Left ventricle myocardium superior (tissue), 1 donor: ENCODE data around the gene FBXL20. TPM values are rescaled to one million over a fixed set of nuclear protein-coding genes. Genes with fewer than 3 reads are reported as not detected.
"Not testable (repeated sequence)": the region's sequence is repeated elsewhere in the genome, so short reads cannot be mapped to it uniquely, and the experiment has no call there.

Experiments
- ATAC-seq: fragments of 200-7000 bp; cut with Tn5 transposase; one replicate; pipeline ENCODE4 v1.9.1; 2020; ENCODE audit warnings: mild to moderate bottlenecking, moderate library complexity
- DNase-seq: peaks from one replicate; pipeline ENCODE4 v3.0.0-alpha.2; 2020
- intact Hi-C: fragments of 100-400 bp; cut with micrococcal nuclease; formaldehyde crosslinking; loops from one replicate; pipeline ENCODE4 v1.11.0; 2022
- total RNA-seq: library from RNA; stranded (reverse); fragmentation: NEBNext Ultra II Directional; extraction: Animal tissue kit (Norgen Biotek cat#: 25700); gene quantifications from one replicate; pipeline ENCODE4 v1.2.1, GENCODE V29; 2021
- donor health status: DM: no; HTN: yes; CAD: no; lungs with severe emphysema.

FBXL20 gene
- total RNA-seq, 1 donor from 2014 or later = 13.4 TPM

DNA sequence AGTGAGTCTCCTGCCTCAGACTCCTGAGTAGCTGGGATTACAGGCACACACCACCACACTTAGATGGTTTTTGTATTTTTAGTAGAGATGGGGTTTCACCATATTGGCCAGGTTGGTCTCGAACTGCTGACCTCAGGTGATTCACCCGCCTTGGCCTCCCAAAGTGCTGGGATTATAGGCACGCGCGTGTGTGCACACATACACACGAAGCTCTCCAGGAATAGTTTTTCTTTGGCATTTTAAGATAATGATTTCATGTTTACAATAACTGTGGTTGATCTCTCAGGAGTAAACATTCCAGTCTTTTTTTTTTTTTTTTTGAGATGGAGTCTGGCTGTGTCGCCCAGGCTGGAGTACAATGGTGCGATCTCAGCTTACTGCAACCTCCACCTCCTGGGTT is 123.2 kb downstream of the FBXL20 start:
- ATAC-seq, DNase-seq: not testable (repeated sequence)
- intact Hi-C loops = loop anchor here (10.0 kb wide), 1 partner anchor 117 kb away; no protein-coding TSS in a partner anchor

GRCh38 chr17:39277110-39277509 is 124.3 kb downstream of the FBXL20 start:
- DNase-seq (no peak), ATAC-seq (no peak)
- intact Hi-C loops = loop anchor here (10.0 kb wide), 1 partner anchor 118 kb away; no protein-coding TSS in a partner anchor

DNA sequence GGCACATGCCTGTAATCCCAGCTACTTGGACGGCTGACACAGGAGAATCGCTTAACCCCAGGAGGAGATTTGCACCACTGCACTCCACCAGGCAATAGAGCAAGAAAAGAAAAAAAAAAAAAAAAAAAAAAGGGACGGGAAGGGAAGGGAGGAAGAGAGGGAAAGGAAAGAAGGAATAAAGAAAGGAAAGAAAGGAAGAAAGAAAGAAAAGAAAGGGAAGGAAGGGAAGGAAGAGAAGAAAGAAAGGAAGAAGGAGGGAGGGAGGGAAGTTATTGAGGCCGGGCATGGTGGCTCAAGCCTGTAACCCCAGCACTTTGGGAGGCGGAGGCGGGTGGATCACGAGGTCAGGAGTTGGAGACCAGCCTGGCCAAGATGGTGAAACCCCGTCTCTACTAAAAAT is 125.3 kb downstream of the FBXL20 start:
- intact Hi-C loops = loop anchor here (10.0 kb wide), 1 partner anchor 119 kb away; no protein-coding TSS in a partner anchor
- ATAC-seq = no peak

DNA sequence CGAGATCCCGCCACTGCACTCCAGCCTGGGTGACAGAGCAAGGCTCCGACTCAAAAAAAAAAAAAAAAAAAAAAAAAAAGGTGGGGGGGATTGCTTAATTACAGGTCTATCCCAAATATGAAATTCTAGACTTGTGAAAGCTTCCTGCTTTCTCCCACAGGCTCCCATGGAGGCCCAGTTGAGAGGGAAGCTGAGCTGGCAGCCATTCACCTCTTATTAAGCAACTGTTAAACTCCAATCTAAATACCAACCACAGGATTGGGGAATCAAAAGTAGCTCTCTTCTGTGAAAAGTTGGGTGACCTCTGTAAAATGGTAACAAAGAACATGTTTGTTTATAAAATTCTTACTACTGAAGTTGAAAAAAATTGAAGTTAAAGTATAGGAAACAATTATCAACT is 129.9 kb downstream of the FBXL20 start:
- DNase-seq (no peak), ATAC-seq (no peak)
- intact Hi-C loops = loop anchor here (10.0 kb wide), 1 partner anchor 123 kb away; no protein-coding TSS in a partner anchor

More for the DNA sequence above, 125.3 kb downstream of the FBXL20 start:
- no peak for DNase-seq

DNA sequence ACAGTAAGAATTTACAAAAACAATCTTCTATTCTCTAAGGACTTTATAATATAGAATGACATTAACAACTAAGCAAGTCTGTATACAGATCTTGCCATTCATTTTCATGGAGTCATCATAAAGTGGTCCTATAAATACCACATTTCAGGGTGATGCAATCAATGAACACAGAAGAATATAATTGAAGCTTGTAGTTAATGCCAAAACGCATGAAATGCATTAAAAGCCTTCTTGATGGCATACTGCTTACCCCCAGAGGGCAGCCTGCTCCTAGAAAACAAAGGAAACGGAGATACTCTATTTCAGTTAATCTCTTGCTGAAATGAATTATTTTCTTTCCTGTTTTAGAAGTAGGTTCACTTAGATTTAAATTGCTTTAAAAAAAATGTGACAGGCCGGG is 130.5 kb downstream of the FBXL20 start:
- ATAC-seq (no peak), DNase-seq (no peak)
- intact Hi-C loops = loop anchor here (10.0 kb wide), 1 partner anchor 124 kb away; no protein-coding TSS in a partner anchor

DNA sequence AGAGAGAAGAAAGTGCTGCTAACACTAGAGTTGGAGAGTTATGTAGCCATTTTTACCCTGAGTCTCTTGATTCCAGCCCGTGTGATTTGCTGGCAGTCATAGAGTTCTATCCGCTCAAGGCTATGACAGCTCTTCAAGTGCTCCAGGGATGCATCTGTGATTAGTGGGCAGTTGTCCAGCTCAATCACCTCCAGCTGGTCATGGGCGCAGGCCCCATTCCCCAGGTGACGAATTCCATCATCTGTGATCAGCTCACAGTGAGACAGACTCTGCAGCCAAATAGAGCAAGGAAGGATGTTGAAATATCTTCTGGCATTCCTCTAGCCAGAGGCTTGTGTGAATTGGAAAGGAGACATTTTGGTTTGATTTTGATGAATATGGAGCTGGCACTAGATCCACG is 137.3 kb downstream of the FBXL20 start:
- intact Hi-C loops = no loop called here
- ATAC-seq (peak; percentile 95), DNase-seq (peak; percentile 74)

DNA sequence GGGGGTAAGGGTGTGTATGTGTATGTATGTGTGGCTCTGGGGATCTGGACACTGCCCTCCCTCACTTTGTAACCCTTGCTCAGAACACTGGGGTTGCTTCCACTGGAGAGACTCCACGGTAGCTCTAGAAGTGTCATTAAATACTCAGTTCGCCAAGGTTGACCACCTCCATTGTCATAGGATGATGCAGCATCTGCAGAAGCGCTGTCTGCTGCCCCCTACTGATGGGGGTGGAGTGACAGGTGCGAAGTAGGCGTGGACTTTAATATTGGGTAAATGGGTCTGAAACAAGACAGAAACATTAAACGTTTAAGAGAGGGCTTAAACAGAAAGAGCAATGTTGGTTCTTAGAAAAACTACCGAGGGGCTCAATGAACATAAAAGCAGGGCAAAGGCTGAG is 140.1 kb downstream of the FBXL20 start:
- DNase-seq (no peak), ATAC-seq (no peak)
- intact Hi-C loops = no loop called here

- intact Hi-C loops = no loop called here
- DNase-seq (no peak), ATAC-seq (no peak)
These were observed 148.5 kb downstream of the FBXL20 start for GRCh38 chr17:39252788-39253460.

- no peak for ATAC-seq
- no peak for DNase-seq
- intact Hi-C loops = no loop called here
These were observed 149.4 kb downstream of the FBXL20 start for GRCh38 chr17:39251997-39252396.

- ATAC-seq, intact Hi-C loops, DNase-seq: not testable (repeated sequence)
These were observed 151.3 kb downstream of the FBXL20 start for GRCh38 chr17:39250076-39250475.

- intact Hi-C loops = no loop called here
- DNase-seq (no peak), ATAC-seq (no peak)
These were observed 155.2 kb downstream of the FBXL20 start for GRCh38 chr17:39246274-39246673.

GRCh38 chr17:39244600-39245570 is 156.5 kb downstream of the FBXL20 start:
- intact Hi-C loops = no loop called here
- peak; percentile 85 for DNase-seq
- ATAC-seq = peak; percentile 90

DNA sequence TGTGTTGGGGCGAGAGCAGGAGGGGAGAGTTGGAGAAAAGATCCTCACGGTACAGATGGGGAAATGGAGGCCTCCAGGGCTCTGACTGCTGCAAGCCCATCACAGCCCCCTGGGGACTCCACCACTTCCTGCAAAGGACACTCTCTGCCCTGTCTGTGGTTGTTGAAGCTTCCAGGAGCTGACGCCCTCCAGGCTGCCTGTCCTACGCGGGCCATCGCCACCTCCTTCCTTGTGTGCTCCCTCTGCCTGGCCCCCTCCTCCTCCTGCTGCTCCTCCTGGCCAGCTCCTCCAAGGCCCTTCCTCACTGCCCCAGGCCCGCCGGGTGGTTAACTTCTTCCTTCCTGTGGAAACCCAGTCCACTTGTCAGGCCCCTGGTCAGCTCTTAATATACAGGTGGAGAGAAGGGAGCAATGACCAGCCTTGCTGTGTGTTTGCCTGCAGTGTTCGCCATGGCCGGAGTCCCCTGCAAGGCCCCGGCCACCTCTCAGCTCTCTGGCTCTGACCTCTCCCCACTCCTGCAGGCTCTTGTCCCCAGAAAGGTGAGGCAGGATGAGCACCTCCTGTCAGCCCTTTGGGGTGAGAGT is 157.3 kb downstream of the FBXL20 start:
- ATAC-seq (peak; percentile 25), DNase-seq (no peak)

GRCh38 chr17:39243155-39243554 is 158.3 kb downstream of the FBXL20 start:
- intact Hi-C loops = no loop called here
- DNase-seq (no peak), ATAC-seq (no peak)

More for the DNA sequence above, 157.3 kb downstream of the FBXL20 start:
- intact Hi-C loops = no loop called here

- no peak for ATAC-seq
- DNase-seq = no peak
- intact Hi-C loops = no loop called here
These were observed 160.8 kb downstream of the FBXL20 start for GRCh38 chr17:39240631-39241030.

DNA sequence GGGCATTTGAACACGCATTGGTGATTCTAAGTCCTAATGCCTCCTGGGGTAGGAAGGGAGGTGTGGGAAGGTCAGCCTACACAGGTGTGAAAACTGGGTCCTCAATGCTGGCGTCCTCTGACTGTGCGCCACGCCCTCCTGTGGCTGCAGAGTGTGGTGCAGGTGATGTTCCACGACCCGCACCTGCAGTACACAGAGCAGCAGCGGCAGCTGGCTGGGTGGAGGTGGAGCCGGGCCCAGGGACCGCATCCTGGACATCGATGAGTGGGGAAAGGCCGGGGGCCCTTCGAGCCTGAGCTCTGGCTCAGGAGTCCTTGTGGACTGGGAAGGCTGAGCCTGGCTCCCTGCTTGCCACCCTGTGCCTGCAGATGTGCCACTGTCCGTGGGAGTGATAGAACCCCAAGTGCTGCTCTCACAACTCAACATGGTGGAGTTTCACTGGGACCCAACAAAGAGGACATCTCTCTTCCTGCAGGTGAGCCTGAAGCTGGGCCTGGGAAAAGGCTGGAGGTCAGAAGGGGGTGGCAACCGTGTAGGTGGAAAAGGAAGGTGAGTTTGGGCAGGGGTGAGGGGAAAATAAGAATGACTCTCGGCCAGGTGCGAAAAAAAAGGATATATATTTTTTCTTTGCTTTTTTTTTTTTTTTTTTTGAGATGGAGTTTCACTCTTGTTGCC is 161.6 kb downstream of the FBXL20 start:
- intact Hi-C loops = no loop called here

GRCh38 chr17:39238311-39238972 is 163.0 kb downstream of the FBXL20 start:
- DNase-seq = peak; percentile 76
- peak; percentile 77 for ATAC-seq
- intact Hi-C loops = no loop called here

More for the DNA sequence above, 161.6 kb downstream of the FBXL20 start:
- DNase-seq = peak; percentile 47
- peak; percentile 32 for ATAC-seq

GRCh38 chr17:39237586-39237985 is 163.8 kb downstream of the FBXL20 start:
- DNase-seq (no peak), ATAC-seq (no peak)
- intact Hi-C loops = no loop called here
